Effector CD8-positive, alpha-beta T cell (primary cell): ENCODE measurements around the gene MICAL2.

Experiments used
- DNase-seq: peaks from one replicate; lab custom pipeline; 2025; lab: John Stamatoyannopoulos, UW

Gene MICAL2

DNA sequence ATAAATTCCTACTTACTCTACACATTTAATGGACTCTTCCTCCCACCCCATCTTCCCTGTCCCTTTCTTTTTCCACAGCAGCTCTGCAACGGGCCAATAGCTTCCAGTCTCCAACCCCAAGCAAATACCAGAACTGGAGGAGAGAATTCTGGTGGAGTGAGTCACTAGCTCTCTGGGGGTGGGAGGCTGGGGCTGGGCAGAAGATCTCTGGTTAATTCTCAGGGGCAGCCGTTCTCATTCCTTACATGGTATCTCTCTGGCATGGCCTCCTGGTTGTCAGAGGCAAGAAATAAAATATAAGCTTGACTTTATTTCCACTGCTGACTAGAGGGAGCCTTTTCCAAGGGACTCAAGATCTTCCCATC, 176.6 kb downstream of the MICAL2 start:
- no peak for DNase-seq

DNA sequence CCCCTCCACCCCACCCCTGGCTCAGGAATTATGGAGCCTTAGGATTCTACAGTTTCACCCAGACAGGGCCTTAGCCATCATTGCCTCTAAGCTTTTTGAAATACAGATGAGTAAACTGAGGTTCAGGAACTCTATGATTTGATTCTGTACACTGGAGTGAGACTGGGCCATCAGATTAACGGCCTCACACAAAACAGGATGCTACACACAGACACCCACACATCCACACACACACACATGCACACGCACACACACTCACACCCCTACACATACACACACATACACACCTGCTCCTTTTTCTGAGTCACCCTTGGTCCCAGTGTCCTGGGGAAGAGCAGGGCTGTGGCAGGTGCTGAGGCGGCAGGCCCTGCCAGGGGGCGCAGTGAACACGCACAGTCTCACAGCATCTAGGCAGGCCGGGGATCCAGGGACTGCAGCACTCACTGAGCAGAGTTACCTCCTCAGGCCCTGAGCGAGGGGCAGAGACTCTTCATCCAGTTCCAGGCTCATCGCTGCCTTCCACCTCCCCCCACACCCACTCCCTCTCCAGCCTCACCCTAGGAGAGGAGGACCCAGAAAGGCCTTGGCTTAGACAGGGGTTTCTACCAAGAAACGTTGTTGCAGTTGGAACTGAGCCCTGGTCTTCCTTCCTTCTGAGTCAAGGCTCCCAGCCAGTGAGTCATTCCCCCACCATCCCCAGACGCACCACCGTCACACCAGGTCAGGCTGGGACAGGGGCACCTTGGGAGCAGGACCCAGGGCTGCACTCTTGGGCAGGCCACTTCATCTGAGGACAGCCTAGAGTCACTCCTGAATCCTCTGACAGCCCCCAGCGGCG, 177.2 kb downstream of the MICAL2 start:
- no peak for DNase-seq

DNA sequence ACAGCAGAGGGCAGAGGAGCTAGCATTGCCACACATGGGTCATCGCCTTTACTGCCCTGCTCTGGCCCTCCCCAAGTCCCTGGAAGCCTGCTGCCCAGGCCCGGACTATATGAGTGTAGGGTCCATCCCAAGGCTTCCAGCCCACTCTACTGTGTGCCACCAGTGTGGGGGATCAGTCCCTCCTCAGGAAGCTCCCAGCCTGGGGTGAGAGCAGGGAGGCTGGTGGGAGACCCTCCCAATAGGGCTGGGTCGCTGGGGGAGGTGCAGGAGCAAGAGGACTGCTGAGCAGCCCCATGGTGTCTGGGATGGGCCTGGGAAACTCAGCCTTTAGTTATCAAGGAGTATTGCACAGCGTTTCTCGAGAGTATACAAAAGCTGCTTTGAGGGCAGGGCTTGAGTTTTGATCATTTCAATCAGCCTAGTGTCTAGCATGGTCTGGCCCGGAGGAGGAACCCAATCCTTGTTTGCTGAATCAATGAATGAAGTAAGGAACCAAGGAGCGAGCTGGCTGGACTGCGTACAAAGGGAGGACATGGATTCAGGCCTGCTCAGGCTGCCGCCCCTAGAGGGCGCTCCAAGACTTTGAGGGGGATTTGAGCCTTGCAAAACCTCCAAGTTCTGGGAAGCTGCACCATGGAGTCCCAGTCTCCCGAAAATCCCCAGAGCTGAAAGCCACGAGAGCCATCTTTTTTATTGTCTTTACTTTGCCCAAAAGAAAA, 178.0 kb downstream of the MICAL2 start:
- peak; percentile 4 for DNase-seq

DNA sequence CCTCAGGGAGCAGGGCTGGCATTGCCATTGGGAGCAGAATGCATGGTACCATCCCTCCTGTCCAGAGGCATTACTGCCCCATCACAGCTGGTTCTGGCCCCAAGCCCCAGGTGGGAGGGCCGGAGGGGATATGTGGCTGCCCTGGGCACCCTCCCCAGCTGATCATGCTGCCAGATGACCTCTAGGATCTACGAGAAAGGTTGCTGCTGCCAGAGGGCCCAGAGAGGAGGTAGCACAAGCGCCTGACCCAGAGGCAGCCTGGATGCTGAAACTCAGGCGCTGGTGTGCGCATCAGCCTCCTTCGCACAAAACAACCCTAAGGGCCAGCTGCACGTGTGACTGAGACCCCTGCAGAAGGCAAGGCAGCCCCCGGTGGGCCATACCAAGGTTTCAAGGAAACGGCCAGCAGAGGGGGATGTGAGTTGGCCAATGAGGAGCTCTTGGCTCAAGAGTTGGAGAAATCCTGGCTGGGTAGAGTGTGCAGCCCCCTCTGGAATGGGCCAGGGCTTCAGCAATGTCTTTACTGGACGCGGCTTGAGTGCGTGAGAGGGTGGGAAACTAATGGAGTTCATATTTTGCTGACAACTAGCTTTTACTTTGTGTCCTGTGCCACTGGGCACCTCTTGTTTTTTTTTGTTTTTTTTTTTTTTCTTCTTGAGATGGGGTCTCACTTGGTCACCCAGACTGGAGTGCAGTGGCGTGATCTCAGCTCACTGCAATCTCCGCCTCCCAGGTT, 178.7 kb downstream of the MICAL2 start:
- DNase-seq, result no peak

DNA sequence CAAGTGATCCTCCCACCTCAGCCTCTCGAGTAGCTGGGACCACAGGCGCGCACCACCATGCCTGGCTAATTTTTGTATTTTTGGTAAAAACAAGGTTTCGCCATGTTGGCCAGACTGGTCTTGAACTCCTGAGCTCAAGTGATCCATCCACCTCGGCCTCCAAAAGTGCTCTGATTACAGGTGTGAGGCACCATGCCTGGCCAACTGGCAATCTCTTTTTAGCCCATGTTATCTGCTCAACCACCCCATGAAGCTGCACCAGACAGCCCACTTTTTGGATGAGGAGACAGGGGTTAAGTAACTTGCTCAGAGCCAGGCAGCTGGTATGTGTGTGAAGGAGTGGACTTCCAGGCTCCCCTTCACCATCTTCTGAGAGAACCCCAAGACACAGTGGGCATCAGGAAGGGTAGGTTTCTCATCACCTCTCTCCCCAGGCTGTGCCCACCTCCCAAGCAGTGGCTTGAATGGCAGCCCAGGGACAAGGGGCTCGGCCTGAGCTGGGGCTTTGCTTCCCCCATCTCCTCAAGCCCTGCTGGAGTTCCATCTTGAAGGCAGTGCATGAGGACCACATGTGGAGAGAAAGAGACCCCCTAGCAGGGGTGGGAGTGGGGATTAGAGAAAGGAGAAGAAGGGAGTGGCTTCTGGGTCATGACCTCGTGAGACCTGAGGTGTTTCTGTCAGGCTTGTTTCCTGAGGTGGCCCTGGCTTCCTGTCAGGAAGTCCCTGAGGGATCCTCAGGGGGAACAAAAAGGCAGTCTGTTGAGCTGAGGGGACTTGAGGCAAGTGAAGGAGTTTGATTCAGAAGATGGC, 179.5 kb downstream of the MICAL2 start:
- DNase-seq, result no peak

DNA sequence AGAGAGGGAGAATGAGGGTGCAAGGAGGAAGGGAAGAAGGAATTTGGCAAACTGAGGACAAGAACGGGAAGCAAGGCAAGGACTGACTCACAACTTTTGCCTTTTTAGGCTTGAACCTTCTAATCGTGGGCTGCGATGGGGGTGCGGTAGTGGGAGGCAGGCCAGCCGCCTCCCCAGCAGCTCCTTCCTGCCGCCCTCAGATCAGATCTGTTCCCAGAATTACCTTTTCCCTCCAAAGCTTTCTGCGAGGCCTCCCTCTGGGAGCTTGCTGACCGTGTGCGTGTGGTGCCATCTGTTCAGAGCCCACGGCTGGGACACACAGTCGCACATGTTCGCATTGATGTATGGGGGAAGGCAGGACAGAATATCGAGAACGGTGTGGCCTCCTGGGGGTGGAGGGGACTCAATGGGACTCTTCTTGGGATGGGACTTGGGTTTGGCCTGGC, 180.1 kb downstream of the MICAL2 start:
- no peak for DNase-seq

DNA sequence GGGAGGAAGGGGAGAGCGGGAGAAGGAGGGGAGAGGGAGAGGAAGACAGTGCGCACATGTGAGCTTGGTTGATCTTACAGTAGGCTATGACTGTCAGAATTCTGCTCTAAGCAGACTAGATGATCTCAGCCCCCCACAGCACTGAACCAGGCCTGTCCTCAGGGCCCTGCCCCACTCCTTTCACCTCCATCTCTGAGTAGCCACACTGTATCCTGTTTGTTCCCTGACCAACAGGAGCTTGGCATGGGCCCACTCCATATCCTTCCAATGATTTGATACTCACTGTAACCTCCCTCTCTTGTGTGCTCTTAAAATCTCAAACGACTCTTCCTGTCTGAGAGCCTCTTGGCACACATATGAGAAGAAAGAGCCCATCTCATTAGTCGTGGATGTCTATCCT, 180.9 kb downstream of the MICAL2 start:
- no peak for DNase-seq

DNA sequence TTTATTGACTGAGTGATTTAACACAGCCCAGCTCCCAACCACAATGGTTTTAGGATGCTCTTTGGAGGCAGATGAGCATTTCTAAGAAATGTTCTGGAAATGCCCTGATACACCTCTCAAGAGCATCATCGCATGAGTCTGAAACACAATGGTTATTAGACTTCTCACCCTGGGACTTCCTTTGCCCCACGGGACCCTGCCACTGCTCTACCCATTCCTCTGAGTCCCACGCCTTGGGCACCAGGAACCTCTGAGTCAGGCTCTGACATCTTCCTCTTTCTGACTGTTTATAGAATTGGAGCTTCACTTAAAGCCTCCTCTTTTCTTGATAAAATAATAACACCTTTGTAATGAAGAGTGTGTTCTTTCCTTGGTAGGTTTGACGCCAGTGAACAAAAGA, 181.4 kb downstream of the MICAL2 start:
- DNase-seq, result no peak

DNA sequence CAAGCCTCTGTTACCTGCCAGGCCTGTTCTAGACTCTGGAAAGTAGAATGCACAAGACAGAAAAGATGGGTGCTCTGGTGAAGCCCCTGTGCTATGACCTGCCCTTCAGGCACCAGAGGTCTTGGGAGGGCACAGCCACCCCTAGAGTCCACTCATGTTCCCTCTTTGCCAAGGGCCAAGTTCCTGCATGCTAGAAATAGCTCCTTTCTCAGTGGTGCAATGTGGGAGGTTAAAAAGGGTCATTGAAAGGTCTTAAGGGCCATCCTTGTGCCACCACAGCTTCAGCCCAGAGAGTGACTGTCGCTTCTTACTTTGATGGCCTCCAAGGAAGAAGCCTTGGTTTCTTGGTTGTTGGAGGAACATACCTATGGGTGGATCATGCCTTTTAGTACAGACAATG, 182.4 kb downstream of the MICAL2 start:
- DNase-seq, result no peak

DNA sequence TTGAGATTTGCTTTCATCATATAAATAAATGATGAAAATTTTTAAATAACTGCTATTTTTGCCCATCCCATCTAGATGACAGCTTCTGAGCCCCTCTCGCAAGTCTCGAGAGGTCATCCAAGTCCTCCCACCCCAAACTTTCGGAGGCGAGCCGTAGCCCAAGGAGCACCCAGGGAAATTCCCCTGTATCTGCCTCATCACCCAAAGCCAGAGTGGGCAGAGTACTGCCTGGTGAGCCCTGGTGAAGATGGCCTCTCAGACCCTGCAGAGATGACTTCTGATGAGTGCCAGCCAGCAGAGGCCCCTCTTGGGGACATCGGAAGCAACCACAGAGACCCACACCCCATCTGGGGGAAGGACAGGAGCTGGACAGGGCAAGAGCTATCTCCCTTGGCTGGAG, 183.1 kb downstream of the MICAL2 start:
- DNase-seq, result no peak

DNA sequence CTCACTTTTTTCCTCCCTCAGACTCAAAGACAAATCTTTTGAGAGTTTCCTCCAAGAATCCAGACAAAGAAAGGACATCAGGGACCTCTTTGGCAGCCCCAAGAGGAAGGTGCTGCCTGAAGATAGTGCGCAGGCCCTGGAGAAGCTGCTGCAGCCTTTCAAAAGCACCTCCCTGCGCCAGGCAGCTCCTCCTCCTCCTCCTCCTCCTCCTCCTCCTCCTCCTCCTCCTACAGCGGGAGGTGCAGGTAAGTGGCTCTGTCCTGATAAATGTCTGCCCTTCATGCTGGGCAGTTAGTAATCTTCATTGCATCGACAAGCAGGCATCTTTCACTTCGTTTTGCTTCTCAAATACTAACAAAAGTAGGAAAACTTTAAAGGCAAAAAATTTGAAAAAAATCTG, 184.2 kb downstream of the MICAL2 start:
- no peak for DNase-seq

DNA sequence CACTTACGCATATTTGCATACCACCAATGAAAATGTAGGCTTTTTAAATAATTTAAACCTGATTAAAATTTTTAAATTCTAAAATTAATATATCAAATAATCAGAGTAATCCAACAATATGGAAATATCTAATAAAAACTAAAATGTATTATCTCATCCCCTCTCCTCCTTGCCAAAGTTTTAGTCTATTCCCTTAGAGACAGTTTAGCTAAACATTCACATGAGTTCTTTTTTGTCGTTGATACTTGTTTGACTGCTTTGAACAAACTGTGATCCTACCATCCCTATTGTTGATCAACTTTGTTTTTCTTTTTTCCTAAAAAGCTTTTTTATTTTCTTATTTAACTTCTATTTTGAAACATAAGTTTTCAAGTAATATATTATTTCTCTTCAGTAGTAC, 185.6 kb downstream of the MICAL2 start:
- no peak for DNase-seq

DNA sequence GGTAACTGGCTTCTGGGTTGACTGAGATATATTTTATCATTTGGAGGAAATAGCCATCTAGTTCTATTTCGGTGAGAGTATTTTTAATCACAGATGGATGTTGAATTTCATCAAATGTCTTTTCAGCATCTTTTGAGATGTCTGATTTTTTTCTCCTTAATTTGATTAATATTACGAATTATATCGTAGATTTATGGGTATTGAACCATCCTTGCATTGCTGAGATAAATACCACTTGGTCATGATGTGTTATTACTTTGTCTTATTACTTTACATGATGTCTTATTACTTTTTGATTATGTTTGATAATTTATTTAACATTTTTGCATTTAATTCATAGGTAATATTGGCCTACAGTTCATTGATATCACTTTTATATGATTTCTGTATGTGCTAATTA, 188.2 kb downstream of the MICAL2 start:
- DNase-seq, result no peak

DNA sequence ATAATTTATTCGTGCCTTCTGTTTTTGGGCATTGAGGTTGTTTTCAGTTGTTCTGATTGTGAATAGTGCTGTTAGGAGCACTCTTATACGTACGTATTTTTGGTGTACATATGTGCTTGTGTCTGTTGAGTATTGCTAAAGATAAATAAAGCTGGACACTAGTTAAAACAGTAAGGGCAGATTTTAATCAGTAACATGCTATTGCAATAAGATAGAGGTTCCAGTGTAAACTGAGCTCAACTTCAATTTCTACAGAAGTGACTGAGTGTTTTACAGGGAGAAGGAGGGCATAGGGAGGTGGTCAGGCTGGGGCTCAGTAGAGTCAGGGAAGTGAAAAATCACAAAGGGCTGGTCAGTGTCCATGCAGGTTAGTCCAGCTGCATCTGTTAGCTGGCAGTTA, 191.0 kb downstream of the MICAL2 start:
- DNase-seq, result no peak

DNA sequence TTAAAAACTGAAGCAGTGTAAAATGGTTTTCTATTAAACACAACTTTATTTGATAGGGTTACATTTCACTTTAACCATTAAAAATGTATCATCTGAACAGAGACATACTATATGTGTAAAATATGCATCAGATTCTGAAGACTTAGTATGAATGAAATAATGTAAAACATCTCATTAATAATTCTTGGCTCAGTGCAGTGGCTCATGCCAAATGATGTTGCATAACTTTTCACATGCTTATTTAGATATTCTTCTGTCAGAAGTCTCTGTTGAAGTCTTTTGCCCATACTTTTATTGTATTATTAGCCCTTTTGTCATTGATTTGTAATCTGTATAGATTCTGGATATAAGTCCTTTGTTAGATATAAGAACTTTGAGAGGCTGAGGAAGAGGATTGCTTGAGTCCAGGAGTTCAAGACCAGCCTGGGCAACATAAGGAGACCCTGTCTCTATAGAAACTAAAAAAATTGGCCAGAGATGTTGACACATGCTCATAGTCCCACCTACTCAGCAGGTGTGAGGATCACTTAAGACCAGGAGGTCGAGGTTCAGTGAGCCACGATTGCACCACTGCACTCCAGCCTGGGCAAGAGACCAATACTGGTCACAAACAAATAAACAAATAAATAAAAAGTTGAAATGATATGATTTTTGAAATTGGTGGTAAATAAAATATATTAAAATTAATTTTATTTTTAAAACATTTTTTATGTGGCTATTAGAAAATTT, 193.2 kb downstream of the MICAL2 start:
- DNase-seq, result no peak

DNA sequence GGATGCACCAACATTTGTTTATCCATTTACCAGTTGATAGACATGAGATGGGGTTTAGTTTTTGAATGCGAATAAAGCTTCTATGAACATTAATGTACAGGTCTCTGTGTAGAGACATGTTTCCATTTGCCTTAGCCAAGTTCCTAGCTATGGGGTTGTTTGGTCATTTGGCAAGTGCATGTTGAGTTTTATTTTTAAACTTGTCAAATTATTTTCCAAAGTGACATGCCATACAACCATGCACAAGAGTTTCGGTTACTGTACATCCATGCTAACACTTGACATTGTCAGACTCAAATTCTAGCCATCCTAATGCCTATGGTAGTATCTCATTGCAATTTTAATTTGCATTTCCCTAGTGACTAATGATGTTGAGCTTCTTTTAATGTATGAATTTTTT, 196.4 kb downstream of the MICAL2 start:
- DNase-seq, result no peak

DNA sequence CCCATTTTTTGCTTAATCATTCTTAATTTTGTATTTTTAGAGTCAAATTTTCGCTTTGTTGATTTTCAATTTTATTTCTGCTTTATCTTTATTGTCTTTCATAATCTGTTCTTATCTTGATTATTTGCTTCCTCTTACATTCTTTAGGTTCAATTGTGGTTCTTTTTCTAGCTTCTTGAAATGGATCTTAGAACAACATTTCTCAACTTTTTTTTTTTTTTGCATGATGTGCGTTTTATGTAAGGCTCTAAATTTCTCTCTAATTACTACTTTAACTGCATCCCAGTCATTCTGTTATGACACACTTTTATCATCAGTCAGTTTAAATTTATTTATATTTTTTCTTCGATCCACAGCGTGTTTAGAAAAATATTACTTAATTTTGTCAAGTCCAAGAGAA, 201.7 kb downstream of the MICAL2 start:
- no peak for DNase-seq
